ENCODE data around the gene TOGARAM2. TPM values are rescaled to one million over a fixed set of nuclear protein-coding genes. Genes with fewer than 3 reads are reported as not detected.
"Not testable (repeated sequence)": the region's sequence is repeated elsewhere in the genome, so short reads cannot be mapped to it uniquely, and the experiment has no call there.

Gene TOGARAM2
- total RNA-seq, 1 donor from 2014 or later = not detected

DNA sequence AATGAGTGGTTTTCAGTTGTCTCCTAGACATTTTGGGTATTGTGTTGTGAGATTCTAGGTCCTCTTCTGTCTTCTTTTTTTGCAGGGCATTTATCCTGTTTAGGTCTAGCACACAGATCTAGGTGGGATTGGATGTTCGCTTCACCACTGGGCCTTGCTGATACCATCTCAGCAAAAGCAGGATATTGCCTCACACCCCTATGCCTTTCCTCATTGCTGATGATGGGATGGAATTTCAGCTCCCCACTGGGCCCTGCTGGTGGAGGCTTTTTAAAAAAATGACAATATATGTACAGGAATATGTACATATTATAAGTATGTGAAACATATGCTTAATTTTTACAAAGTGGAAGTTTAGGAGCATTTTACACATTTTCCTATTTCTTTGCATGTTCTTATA is 5.4 kb upstream of the TOGARAM2 start:
- no peak for DNase-seq (ENCODE audit: low read depth)
- TF ChIP-seq, protein P1, sequence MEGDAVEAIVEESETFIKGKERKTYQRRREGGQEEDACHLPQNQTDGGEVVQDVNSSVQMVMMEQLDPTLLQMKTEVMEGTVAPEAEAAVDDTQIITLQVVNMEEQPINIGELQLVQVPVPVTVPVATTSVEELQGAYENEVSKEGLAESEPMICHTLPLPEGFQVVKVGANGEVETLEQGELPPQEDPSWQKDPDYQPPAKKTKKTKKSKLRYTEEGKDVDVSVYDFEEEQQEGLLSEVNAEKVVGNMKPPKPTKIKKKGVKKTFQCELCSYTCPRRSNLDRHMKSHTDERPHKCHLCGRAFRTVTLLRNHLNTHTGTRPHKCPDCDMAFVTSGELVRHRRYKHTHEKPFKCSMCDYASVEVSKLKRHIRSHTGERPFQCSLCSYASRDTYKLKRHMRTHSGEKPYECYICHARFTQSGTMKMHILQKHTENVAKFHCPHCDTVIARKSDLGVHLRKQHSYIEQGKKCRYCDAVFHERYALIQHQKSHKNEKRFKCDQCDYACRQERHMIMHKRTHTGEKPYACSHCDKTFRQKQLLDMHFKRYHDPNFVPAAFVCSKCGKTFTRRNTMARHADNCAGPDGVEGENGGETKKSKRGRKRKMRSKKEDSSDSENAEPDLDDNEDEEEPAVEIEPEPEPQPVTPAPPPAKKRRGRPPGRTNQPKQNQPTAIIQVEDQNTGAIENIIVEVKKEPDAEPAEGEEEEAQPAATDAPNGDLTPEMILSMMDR (conservative IDR thresholded peaks at IDR 0.05; ENCODE audit: low read depth, low read length) = no peak
- H3K4me3 ChIP-seq (ENCODE audit: low read depth, low read length) = no peak overlapping the region

DNA sequence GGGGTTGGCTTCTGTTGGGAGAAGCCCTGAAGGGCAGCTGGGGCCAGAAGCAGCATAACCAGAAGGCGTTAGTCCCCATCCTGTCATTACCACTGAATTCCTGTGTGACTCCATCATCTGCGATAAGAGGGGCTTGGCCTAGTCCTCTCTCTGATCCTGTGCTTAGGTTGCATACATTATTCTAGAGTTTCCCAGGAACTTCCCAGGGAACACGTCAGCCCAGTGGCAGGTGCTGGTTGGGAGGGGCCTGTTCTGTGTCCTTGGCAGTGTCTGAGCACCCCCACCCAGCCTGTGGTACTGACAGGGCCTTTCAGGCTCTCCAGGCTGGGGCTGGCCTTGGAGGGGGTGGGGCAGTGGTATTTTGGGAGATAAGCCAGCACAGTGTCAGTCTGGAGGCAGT is 4.5 kb upstream of the TOGARAM2 start:
- DNase-seq (ENCODE audit: low read depth) = no peak
- no peak overlapping the region for H3K4me3 ChIP-seq (ENCODE audit: low read depth, low read length)
- TF ChIP-seq, protein P1 (conservative IDR thresholded peaks at IDR 0.05; ENCODE audit: low read depth, low read length) = no peak

DNA sequence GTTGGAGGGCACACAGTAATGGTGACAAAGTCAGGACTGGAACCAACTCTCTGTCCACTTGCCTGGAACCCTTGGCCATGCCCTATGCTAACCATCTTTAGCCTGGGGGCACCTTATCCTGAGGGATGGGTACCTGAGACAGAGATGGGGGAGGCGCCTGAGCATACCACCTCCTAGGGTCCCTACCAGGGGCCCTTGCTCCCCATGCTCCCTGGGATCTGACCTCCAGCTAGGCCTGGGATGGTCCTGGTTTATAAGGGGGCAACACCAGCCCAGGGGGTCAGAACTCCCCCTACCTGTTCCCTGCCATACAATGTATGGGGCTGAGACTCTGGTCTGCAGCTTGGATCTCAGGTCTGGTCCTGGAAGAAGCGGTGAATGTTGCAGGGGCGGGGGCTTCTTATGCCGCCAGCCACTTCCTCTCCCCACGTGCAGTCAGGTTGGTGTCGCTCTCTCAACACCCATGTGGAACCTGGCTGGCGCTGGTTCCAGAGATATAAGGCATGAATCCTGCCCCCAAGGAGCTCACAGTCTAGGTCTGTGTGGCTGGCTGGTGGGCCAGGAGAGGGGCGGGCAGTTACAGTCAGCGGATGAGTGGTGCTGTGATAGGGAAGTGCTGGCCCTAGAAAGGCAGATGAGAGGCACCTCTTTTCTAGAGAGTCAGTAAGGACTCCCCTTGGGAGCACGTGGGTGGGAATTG is 3.8 kb upstream of the TOGARAM2 start:
- DNase-seq (ENCODE audit: low read depth) = no peak
- TF ChIP-seq, protein P1 (conservative IDR thresholded peaks at IDR 0.05; ENCODE audit: low read depth, low read length) = no peak
- no peak overlapping the region for H3K4me3 ChIP-seq (ENCODE audit: low read depth, low read length)

DNA sequence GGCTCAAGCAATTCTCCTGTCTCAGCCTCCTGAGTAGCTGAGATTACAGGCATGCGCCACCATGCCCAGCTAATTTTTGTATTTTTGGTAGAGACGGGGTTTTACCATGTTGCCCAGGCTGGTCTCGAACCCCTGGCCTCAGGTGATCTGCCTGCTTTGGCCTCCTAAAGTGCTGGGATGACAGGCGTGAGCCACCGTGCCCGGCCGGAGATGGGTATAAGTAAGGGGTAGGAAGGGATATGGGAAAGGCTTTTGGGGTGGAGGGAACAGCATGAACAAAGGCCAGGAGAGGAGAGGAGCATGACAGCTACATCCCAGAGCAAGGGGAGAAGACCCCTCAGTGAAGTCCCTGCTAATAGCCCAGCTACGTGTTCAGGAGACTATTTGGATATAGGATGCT is 3.1 kb upstream of the TOGARAM2 start:
- H3K4me3 ChIP-seq (ENCODE audit: low read depth, low read length); DNase-seq (ENCODE audit: low read depth): not testable (repeated sequence)

DNA sequence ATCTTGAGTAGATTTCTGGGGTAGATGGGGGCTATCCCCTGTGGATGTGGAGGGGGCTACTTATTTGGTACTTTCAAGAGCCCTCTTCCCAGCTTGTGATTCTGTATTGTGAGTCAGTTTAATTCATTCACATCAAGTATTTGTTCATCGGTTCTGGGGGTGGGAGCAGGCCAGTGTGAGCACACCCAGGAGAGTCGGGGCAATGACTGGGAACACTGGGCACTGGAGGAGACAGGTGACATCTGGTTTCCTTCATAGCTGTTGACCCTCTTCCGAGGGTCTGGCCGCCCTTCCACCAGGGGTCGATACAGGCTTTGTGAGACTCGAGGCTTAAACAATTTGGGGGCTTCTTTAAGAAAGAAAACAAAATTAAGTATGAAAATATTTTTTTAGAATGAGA is 2.5 kb upstream of the TOGARAM2 start:
- no peak overlapping the region for H3K4me3 ChIP-seq (ENCODE audit: low read depth, low read length)
- TF ChIP-seq, protein P1 (conservative IDR thresholded peaks at IDR 0.05; ENCODE audit: low read depth, low read length) = no peak
- DNase-seq (ENCODE audit: low read depth) = no peak

DNA sequence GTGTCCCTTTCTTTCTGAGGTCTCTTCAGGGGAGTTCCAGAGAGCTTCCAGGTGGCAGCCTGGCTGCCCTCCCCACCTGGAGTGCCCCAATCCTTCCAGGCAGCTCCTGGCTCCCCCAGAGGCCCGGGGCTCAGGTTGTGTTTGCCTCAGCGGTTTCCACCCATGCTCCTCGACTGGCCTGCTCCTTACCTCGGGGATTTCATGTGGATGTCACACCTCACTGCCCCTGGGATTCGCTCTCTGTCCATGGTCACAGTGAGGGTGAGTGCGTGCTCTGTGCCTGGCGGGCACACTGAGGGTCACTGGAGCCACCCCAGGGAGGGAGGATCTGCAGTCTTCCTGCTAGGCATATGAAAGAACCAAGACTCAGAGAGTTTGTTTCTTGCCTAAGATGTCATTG is 2.1 kb upstream of the TOGARAM2 start:
- no peak overlapping the region for H3K4me3 ChIP-seq (ENCODE audit: low read depth, low read length)
- no peak for DNase-seq (ENCODE audit: low read depth)
- TF ChIP-seq, protein P1 (conservative IDR thresholded peaks at IDR 0.05; ENCODE audit: low read depth, low read length) = no peak

DNA sequence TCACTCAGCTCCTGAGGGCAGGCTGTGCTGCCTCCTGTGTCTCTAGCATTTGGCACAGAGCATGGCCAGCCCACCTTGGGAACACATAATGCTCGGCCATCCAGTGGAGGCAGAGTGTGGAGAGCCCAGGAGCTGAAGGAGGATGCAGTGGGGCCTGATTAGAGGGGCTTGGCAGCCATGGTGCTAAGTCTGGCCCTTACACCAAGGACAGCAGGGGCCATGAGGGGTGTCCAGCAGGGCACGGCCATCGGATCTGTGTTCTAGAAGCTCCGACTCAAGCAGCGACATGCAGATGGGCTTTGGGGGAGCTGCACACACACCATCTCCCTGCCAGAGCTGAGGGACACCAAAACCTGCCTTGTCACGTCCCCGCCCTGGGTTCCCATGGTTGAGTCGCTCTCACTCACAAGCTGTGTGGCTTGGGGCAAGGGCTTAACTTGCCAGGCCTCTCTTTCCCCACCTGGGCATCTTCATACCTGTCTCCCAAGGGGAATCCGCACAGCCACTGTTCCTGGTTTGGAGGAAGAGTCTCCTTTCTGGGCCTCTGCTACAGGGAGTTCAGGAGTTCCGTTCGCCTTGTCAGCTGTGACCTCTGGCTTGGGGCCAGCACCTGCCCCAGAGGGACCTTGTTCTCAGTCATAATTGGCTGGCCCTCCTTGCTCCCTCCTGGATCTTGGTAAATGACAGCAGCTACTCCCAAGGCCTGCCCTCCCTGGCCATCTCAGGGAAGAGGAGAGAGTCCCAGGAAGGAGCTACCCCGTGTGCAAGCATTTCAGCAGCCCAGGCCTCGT is 1.3 kb upstream of the TOGARAM2 start:
- DNase-seq (ENCODE audit: low read depth) = no peak
- TF ChIP-seq, protein P1 (conservative IDR thresholded peaks at IDR 0.05; ENCODE audit: low read depth, low read length) = no peak

More for the DNA sequence above, 1.3 kb upstream of the TOGARAM2 start:
- H3K4me3 ChIP-seq (ENCODE audit: low read depth, low read length) = no peak overlapping the region

Measured in epithelial cell of proximal tubule (primary cell).